Subcutaneous adipose tissue (tissue), 4 donors: ENCODE data around the gene FILIP1. TPM values are rescaled to one million over a fixed set of nuclear protein-coding genes. Genes with fewer than 3 reads are reported as not detected.

ENCODE experiments used
- total RNA-seq, 4 donors: library from RNA; depleted of rRNA; stranded (reverse); fragments of >200 nt; gene quantifications; one replicate each; pipeline ENCODE4 v1.1.0, GENCODE V29; 2016
- TF ChIP-seq, protein P1 (sequence below): fragments of 450-650 bp; IDR thresholded peaks from one replicate; pipeline ENCODE4 v1.5.1; 2016; ENCODE audit warnings: low read depth, mild to moderate bottlenecking, control low read depth, antibody characterized with exemption, moderate library complexity

FILIP1 gene
- total RNA-seq, 4 donors from 2014 or later: 3.4 to 16.2 (median 5.8) TPM

DNA sequence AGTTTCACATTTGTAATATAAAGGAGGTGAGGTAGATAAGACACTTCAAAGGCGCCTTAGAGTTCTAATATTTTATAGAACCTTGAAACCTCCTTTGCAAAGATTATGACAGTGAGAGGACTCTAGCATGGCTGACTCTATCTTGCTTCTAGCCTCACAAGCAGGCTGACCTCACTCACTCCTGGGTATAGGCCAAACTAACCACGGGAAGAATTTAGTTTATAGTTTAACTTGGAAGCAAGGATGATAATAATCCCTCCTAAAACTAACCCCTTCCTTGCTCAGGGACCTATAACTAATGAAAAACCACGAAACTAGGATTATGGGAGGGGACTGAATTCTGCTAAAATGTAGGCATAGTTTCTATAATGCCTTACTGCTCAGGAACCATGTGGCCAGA, 84.3 kb downstream of the FILIP1 start:
- TF ChIP-seq, protein P1, sequence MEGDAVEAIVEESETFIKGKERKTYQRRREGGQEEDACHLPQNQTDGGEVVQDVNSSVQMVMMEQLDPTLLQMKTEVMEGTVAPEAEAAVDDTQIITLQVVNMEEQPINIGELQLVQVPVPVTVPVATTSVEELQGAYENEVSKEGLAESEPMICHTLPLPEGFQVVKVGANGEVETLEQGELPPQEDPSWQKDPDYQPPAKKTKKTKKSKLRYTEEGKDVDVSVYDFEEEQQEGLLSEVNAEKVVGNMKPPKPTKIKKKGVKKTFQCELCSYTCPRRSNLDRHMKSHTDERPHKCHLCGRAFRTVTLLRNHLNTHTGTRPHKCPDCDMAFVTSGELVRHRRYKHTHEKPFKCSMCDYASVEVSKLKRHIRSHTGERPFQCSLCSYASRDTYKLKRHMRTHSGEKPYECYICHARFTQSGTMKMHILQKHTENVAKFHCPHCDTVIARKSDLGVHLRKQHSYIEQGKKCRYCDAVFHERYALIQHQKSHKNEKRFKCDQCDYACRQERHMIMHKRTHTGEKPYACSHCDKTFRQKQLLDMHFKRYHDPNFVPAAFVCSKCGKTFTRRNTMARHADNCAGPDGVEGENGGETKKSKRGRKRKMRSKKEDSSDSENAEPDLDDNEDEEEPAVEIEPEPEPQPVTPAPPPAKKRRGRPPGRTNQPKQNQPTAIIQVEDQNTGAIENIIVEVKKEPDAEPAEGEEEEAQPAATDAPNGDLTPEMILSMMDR: no peak

DNA sequence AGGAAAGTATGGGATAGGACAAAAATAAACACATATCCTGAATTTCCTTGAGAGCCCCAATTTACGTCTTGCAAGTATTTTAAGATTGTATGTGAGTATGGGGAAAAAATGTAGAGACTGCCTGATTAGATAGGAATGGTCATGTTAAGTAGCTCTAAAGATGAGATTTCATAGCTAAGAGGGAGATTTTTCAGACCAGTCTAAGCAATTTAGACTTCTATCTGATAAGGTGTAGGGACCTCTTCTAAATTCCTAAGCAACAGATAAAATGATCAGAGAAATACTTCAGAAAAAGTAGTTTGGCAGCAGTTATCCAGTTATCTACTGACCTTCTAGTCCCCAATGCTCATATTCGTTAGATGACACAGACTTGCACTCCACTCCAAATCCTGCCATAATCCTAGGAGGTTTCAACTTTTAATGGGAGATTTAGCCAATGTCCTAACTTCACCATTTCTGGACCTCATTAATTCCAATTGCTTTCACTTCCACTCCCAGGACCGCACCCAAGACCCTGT, 90.0 kb downstream of the FILIP1 start:
- TF ChIP-seq, protein P1: no peak

DNA sequence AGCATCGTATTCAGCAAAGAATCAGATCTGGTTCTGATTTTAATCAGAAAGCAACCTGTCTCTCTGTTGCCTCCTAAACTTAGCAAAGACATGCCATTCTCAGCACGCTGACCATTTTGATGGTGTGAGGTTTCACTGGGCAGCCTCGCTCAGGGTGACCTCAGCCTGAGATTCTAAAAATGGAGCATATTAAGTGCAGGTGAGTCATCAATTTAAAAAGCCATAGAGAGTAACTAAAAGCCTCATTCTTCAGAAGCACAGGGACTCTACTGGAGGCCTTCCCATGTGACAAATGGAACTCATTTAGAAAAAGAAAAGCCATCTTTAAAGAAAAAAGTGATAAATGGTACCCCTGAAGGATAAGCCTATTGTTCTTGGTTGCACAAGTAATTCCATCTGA, 91.3 kb downstream of the FILIP1 start:
- TF ChIP-seq, protein P1: no peak

DNA sequence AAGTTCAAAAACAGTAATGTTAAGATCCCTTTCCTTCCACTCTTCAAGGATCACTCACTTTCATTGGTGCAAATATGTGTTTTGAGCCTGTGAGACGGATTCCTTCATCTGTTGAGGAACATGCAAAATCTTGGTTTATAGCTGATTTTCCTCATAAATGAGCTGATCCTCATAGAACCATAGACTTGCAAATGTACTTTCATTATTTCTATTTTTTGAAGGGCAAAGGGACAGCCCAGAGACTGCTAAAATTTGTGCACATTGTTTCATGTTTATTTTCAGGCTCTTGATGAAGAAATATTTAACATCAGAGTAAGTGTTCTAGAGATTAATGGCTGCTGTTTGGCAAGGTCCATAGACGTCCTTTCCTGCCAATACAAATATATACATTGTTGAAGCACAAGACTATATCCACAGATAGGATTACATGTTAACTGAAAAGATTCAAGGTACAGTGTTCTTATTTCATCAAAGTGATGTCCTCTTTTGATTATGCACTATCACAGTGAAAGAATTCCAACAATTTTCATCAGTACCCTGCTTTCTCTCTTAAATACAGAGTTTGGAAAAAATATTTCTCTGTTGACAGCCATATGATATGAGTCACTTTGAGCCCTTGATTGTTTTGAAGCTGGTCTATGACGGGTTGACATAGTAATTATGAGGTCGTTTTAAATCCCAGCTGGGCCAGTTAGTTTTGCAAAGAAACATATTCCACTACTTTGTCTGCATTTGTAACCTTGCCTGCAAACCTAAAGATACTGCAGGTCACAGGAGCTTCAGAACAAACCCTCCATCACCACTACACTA, 95.7 kb downstream of the FILIP1 start:
- TF ChIP-seq, protein P1: no peak

DNA sequence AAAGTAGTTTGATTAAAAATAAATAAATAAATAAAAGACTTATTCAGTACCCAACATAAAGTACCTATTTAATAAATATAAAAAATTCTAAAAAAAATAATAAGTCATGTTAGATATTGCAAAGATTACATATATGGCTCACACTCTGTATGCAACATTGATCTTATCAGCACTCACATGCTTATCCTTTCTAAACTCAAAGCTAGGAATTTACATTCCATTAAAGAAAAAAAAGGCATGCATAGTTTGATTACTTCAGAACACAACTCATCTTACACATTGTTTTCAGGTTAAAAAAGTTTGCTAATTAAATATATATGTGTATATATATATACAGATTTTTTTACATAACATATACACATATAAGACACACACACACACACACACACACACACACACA, 96.4 kb downstream of the FILIP1 start:
- TF ChIP-seq, protein P1: no peak

- TF ChIP-seq, protein P1: no peak
Measured at GRCh38 chr6:75396005-75396800, 97.4 kb downstream of the FILIP1 start.

DNA sequence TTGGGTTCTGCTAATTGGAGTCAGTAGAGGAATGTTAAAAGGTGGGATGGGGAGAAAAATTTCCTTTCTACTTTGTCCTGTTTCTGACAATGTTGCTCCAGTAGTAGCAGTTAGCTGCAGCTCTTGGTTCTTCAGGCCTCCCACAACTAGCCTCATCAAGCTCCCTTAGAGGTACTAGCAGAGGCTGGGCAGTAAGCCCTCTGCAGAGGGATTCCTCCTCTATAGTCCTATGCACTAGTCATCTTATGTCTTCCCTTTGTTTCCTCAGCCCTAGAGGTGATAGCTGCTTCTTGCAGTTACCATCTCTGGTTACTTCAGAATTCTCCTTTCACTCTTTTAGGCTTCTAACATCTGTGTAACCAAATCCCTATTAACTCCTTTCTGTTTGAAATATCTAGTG, 99.8 kb downstream of the FILIP1 start:
- TF ChIP-seq, protein P1: no peak
